Heart right ventricle (tissue), 16 donors: ENCODE measurements around the gene YDJC. TPM values are rescaled to one million over a fixed set of nuclear protein-coding genes. Genes with fewer than 3 reads are reported as not detected.
A peak's percentile ranks its signal among the peaks of the same experiment; 100 is the strongest.

ENCODE experiments used
- ATAC-seq, 8 donors: fragments of 200-7000 bp; cut with Tn5 transposase; one replicate each; pipeline ENCODE4 v1.9.1; 2020; ENCODE audit warnings: mild to moderate bottlenecking in 8 of 8, moderate library complexity in 8 of 8, moderate number of reproducible peaks in 1 of 8
- DNase-seq, 2 donors: peaks; one replicate each; pipeline ENCODE4 v3.0.0-alpha.2; 2020
- H3K27ac ChIP-seq, 10 donors: fragments of 200-600 bp; sonication (generic) in 2 of 10; one replicate each; pipeline versions ENCODE4 v1.5.0 to v1.8.0; 2020 to 2022; ENCODE audit warnings: mild to moderate bottlenecking in 3 of 10
- H3K27me3 ChIP-seq, 7 donors: fragments of 200-600 bp; one replicate each; pipeline ENCODE4 v1.8.0; 2021 to 2022; ENCODE audit warnings: mild to moderate bottlenecking in 2 of 7
- H3K36me3 ChIP-seq, 9 donors: fragments of 200-600 bp; sonication (generic) in 1 of 9; one replicate each; pipeline versions ENCODE4 v1.5.0 to v1.8.0; 2020 to 2022; ENCODE audit warnings: mild to moderate bottlenecking in 2 of 9
- H3K4me1 ChIP-seq, 9 donors: fragments of 200-600 bp; sonication (generic) in 1 of 9; one replicate each; pipeline versions ENCODE4 v1.5.0 to v1.8.0; 2020 to 2022; ENCODE audit warnings: mild to moderate bottlenecking in 4 of 9
- H3K4me3 ChIP-seq, 10 donors: fragments of 200-600 bp; sonication (generic) in 2 of 10; one replicate each; pipeline versions ENCODE4 v1.5.0 to v1.8.0; 2020 to 2022; ENCODE audit warnings: mild to moderate bottlenecking in 7 of 10, moderate library complexity in 2 of 10
- H3K9me3 ChIP-seq, 11 donors: fragments of 200-600 bp in 10 of 11; sonication (generic) in 2 of 11; one replicate each; pipeline versions ENCODE4 v1.5.0 to v1.8.0; 2013 to 2022; ENCODE audit warnings: mild to moderate bottlenecking in 2 of 11, control low read depth in 1 of 11, moderate library complexity in 1 of 11
- CTCF ChIP-seq, 9 donors: fragments of 200-600 bp; sonication (generic) in 2 of 9; IDR thresholded peaks; one replicate each; pipeline versions ENCODE4 v1.5.0 to v1.8.0; 2021 to 2022; ENCODE audit warnings: antibody characterized with exemption in 9 of 9, mild to moderate bottlenecking in 5 of 9, moderate library complexity in 1 of 9
- WGBS, 2 donors: extraction: QIAGEN DNeasy Blood & Tissue Kit; methylation state at CpG; one replicate each; pipeline ENCODE4 v1.1.7; 2013; ENCODE audit warnings: inconsistent platforms in 1 of 2; 5-methylcytosine and 5-hydroxymethylcytosine counted together
- intact Hi-C, 10 donors: fragments of 100-400 bp; cut with DNase I; formaldehyde crosslinking; loops; one replicate each; pipeline versions ENCODE4 v1.11.1 to v1.14.2; 2022
- polyA plus RNA-seq, 2 donors: library from polyadenylated mRNA; stranded (reverse); fragments of 200-250 nt; gene quantifications; one replicate each; pipeline ENCODE4 v1.2.3, GENCODE V29; 2013
- total RNA-seq, 10 donors: library from RNA; stranded (reverse); fragmentation: NEBNext Ultra II Directional in 3 of 10; extraction: Animal tissue kit (Norgen Biotek cat#: 25700) in 3 of 10; gene quantifications; one replicate each; pipeline versions ENCODE4 v1.2.1 to v1.2.4, GENCODE V29; 2021 to 2023
- donor health status: Arrhythmogenic right ventricular cardiomyopathy.
- donor health status: ischemic (EF 13 %, LVEDD 7.1; RV severe dilation, severe dysfunction).
- donor health status: healthy with polysubstance abuse.
- donor health status: DM: no; HTN: yes; CAD: no.
- donor health status: DM: no; HTN: no; CAD: no.
- donor health status: ischemic (EF 25% LVEDD 6.9; RV normal size, moderate dysfunction).
- donor health status: ischemic (EF 25% LVEDD 5.7; RV mildly dilated, moderate dysfunction).
- donor health status: healthy.
- donor health status: DM: yes; HTN: yes; CAD: no.
- donor health status: Ischemic cardiomyopathy.
- donor health status: ischemic (EF 35%, LVEDD 5.7; RV mildly dilated, moderate dysfunction).
- donor health status: nonischemic (EF 11% LVEDD 7.7; RV severe dilation, severe dysfunction).
- donor health status: DM: yes; HTN: yes; CAD: no.
- donor health status: PGD.
- donor health status: ischemic (EF 29% LVEDD 5.4; RV normal size, mild dysfunction).
- donor health status: nonischemic (EF 23%, LVEDD 6.1; RV moderate dilation, normal function).

Gene YDJC
- total and polyA plus RNA-seq, 12 donors = 2.3 to 26.4 (median 4.4) TPM

- intact Hi-C loops = no loop called here
- Histone ChIP-seq H3K27ac (no peak overlapping the region), H3K9me3 (no peaks in the 10 kb centered on the region), H3K4me3 (no peak overlapping the region), H3K4me1 (peaks cover 0 to 20% (median 12%) of the 10 kb centered on the region in 9 donors), H3K27me3 (no peaks in the 10 kb centered on the region), H3K36me3 (peaks cover 0 to 6% (median 0%) of the 10 kb centered on the region in 9 donors)
- 87 to 96% methylated on average over 18 of the region's 18 CpGs for WGBS, 2 donors
- TF ChIP-seq CTCF (IDR thresholded peaks at IDR 0.05) = no peak
- ATAC-seq = no peak
- DNase-seq = no peak
These were observed 3.1 kb upstream of the YDJC start for GRCh38 chr22:21632931-21633330.

- no peak within 1 kb of the TSS for H3K27ac ChIP-seq
- H3K4me3 ChIP-seq = no peak within 1 kb of the TSS
- intact Hi-C loops = no loop called here
- no peak for ATAC-seq
- no peaks in the 10 kb centered on the region for H3K27me3 ChIP-seq
- TF ChIP-seq CTCF (IDR thresholded peaks at IDR 0.05) = no peak
- H3K9me3 ChIP-seq = no peaks in the 10 kb centered on the region
- peaks cover 0 to 21% (median 12%) of the 10 kb centered on the region in 9 donors for H3K4me1 ChIP-seq
- no peak for DNase-seq
- H3K36me3 ChIP-seq = peaks cover 0 to 12% (median 0%) of the 10 kb centered on the region in 9 donors
- 56 to 86% methylated on average over 27 of the region's 27 CpGs for WGBS, 2 donors
These were observed 2.5 kb upstream of the YDJC start, which contains the start of gene CCDC116 for GRCh38 chr22:21632237-21632895. Gene CCDC116, plus strand, starts transcription at chr22:21632760. Its CDS starts 422 bp downstream, at chr22:21633182.

DNA sequence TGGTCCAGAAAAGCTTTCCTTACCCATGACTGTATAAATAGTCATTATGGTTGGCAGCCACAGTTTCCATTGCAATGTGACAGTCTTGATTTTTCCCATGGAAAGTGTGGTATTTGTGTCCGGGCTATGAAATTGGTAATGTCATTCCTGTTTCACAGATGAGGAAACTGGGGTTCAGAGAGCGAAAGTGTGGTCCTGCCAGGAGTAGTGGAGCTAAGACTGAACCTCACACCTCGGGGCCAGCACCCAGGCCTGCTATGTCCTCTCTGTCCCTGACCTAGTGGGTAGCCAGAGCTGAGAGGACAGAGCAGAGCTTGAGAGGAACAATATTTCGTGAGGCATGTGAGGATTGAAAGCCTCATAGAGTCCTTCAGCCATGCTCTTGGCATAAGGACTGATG is 1.2 kb upstream of the YDJC start:
- intact Hi-C loops = no loop called here
- no peaks in the 10 kb centered on the region for H3K27me3 ChIP-seq
- WGBS, 2 donors = 94 to 98% methylated on average over 4 of the region's 4 CpGs
- no peak for TF ChIP-seq CTCF (IDR thresholded peaks at IDR 0.05)
- no peak for ATAC-seq
- peaks cover 0 to 24% (median 15%) of the 10 kb centered on the region in 9 donors for H3K4me1 ChIP-seq
- no peaks in the 10 kb centered on the region for H3K9me3 ChIP-seq
- H3K27ac ChIP-seq = no peak overlapping the region
- no peak overlapping the region for H3K4me3 ChIP-seq
- peaks cover 0 to 18% (median 0%) of the 10 kb centered on the region in 9 donors for H3K36me3 ChIP-seq
- no peak for DNase-seq

DNA sequence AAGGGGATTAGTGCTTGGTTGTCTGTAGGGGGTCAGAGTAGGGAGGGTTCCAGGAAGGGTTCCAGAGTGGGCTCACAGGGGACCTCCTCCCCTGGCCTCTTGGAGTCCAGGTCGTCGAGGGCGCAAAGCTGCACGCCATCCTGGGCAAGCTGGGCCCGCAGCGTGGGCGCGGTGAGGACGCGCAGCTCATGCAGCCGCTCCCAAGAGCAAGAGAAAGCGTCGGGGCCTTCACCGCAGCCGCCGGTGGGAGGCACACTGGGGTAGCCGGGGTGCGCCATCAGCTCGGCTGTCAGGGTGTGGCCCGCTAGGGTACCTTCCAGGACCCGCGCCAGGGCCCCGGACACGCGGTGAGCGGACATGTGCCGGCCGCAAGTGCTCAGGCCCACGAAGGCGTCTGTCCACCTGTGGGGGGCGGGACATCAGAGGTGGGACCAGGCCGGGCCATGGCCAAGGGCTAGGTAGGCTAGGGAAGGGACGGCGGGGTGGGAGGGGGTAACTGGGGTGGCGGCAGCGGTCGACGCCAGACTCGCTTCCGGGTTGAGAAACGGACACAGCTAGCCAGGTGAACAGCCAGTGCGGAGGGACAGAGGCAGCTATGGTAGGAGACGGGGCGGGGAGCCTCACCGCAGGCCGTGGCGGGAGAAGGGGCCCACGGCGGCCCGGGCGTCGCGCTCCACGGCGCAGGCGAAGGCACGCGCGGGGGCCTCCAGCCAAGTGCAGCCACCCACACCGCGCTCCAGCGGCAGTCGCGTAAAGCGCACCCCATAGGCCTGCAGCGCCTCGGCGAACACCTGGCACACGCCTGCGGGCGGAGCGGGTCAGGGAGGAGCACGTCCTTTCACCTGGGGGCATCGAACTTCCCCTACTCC is 1.2 kb downstream of the YDJC start:
- ATAC-seq (peak in 2 of 8 donors; percentile 1 to 19), DNase-seq (no peak)
- WGBS, 2 donors = 68 to 80% methylated on average over 67 to 74 of the region's 74 CpGs
- peaks cover 0 to 48% (median 34%) of the 10 kb centered on the region in 9 donors for H3K4me1 ChIP-seq
- no peaks in the 10 kb centered on the region for H3K9me3 ChIP-seq
- no peaks in the 10 kb centered on the region for H3K27me3 ChIP-seq
- peak overlapping the region; percentile 75 to 100 (median 88) for H3K4me3 ChIP-seq
- H3K27ac ChIP-seq = peak overlapping the region in 6 of 10 donors; percentile 17 to 92 (median 73)
- no peak for TF ChIP-seq CTCF (IDR thresholded peaks at IDR 0.05)
- peaks cover 0 to 22% (median 0%) of the 10 kb centered on the region in 9 donors for H3K36me3 ChIP-seq
- intact Hi-C loops = loop anchor here in 6 of 10 donors (5.0 to 10.0 kb wide), 5 partner anchors 41 to 61 kb away; partner anchors contain the start of gene UBE2L3 (in 1 of the 6)
